ENCODE measurements around the gene PEX26.

- TF ChIP-seq, protein P1, sequence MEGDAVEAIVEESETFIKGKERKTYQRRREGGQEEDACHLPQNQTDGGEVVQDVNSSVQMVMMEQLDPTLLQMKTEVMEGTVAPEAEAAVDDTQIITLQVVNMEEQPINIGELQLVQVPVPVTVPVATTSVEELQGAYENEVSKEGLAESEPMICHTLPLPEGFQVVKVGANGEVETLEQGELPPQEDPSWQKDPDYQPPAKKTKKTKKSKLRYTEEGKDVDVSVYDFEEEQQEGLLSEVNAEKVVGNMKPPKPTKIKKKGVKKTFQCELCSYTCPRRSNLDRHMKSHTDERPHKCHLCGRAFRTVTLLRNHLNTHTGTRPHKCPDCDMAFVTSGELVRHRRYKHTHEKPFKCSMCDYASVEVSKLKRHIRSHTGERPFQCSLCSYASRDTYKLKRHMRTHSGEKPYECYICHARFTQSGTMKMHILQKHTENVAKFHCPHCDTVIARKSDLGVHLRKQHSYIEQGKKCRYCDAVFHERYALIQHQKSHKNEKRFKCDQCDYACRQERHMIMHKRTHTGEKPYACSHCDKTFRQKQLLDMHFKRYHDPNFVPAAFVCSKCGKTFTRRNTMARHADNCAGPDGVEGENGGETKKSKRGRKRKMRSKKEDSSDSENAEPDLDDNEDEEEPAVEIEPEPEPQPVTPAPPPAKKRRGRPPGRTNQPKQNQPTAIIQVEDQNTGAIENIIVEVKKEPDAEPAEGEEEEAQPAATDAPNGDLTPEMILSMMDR (conservative IDR thresholded peaks at IDR 0.05; ENCODE audit: low read depth in 2 of 2): no peak
- TF ChIP-seq ZNF331 (CRISPR knock-in tag; IDR thresholded peaks at IDR 0.05; ENCODE audit: low read depth): no peak
- no peak for TF ChIP-seq ETS1 (IDR thresholded peaks at IDR 0.05)
Measured at GRCh38 chr22:18119409-18120110, 41.8 kb downstream of the PEX26 start.

Measured in GM23338 (cell line).